HepG2 (cell line): ENCODE measurements around the gene LENEP. TPM values are rescaled to one million over a fixed set of nuclear protein-coding genes. Genes with fewer than 3 reads are reported as not detected.

ENCODE experiments used
- AGO1 ChIP-seq: fragments of 200-400 bp; formaldehyde crosslinking; IDR thresholded peaks from 2 replicates; pipeline ENCODE4 v1.6.1; 2017; ENCODE audit warnings: mild to moderate bottlenecking, low read depth, low read length, moderate library complexity; ENCODE audit not compliant: poor library complexity, severe bottlenecking
- AGO2 ChIP-seq: fragments of 200-400 bp; formaldehyde crosslinking; optimal IDR thresholded peaks from 2 replicates; pipeline ENCODE3; 2017; ENCODE audit warnings: mild to moderate bottlenecking, low read depth, low read length, moderate library complexity
- ASH2L ChIP-seq: fragments of 300-600, 200-600 bp; sonication (generic); IDR thresholded peaks from 2 replicates; pipeline ENCODE4 v1.7.0; 2017; ENCODE audit warnings: low read depth, mild to moderate bottlenecking, moderate library complexity, mixed read lengths, low read length; ENCODE audit not compliant: insufficient read length
- ATF7-NPFF ChIP-seq: sonication (generic); formaldehyde crosslinking; IDR thresholded peaks from 2 replicates; pipeline ENCODE4 v1.8.1; 2023; ENCODE audit warnings: mild to moderate bottlenecking, low read depth, missing genetic modification reagents, moderate library complexity
- HMG20A ChIP-seq: IDR thresholded peaks from 2 replicates; pipeline ENCODE4 v1.6.1; 2016; ENCODE audit warnings: borderline replicate concordance
- HOXA7 ChIP-seq: sonication (generic); formaldehyde crosslinking; IDR thresholded peaks from 2 replicates; pipeline ENCODE4 v1.8.1; 2022; ENCODE audit warnings: mild to moderate bottlenecking, missing genetic modification reagents, moderate library complexity
- JARID2 ChIP-seq: sonication (generic); formaldehyde crosslinking; IDR thresholded peaks from 2 replicates; pipeline ENCODE4 v1.8.1; 2023; ENCODE audit warnings: missing genetic modification reagents, inconsistent platforms; ENCODE audit not compliant: insufficient replicate concordance
- KDM3A ChIP-seq: IDR thresholded peaks from 2 replicates; pipeline ENCODE4 v1.6.1; 2018; ENCODE audit warnings: low read depth, missing compliant biosample characterization
- MTA3 ChIP-seq: sonication (generic); formaldehyde crosslinking; IDR thresholded peaks from 2 replicates; pipeline ENCODE4 v1.4.0; 2020; ENCODE audit warnings: missing genetic modification reagents
- NFIB ChIP-seq: sonication (generic); formaldehyde crosslinking; IDR thresholded peaks from 2 replicates; pipeline ENCODE4 v1.9.0; 2021; ENCODE audit warnings: missing genetic modification reagents, mild to moderate bottlenecking, borderline replicate concordance
- NFYB ChIP-seq: sonication (generic); formaldehyde crosslinking; IDR thresholded peaks from 2 replicates; pipeline ENCODE4 v1.4.0; 2020; ENCODE audit warnings: missing genetic modification reagents
- SMARCE1 ChIP-seq: fragments of 450-650 bp; IDR thresholded peaks from 2 replicates; pipeline ENCODE4 v1.6.1; 2017; ENCODE audit warnings: borderline replicate concordance
- SRSF1 ChIP-seq: fragments of 200-400 bp; formaldehyde crosslinking; optimal IDR thresholded peaks from 2 replicates; pipeline ENCODE3; 2017; ENCODE audit warnings: mild to moderate bottlenecking, low read depth, low read length, moderate library complexity
- ZFP82 ChIP-seq: sonication (generic); formaldehyde crosslinking; IDR thresholded peaks from 2 replicates; pipeline ENCODE4 v1.5.1; 2020; ENCODE audit warnings: mild to moderate bottlenecking, missing genetic modification reagents, borderline replicate concordance
- ZKSCAN1 ChIP-seq: fragments of 150-350 bp; IDR thresholded peaks from 2 replicates; pipeline ENCODE4 v1.6.1; 2014; ENCODE audit warnings: low read length
- ZNF10 ChIP-seq: sonication (generic); formaldehyde crosslinking; IDR thresholded peaks from 2 replicates; pipeline ENCODE4 v1.4.0; 2020; ENCODE audit warnings: mild to moderate bottlenecking, low read depth, missing genetic modification reagents, borderline replicate concordance
- ZNF337 ChIP-seq: sonication (generic); formaldehyde crosslinking; IDR thresholded peaks from 2 replicates; pipeline ENCODE4 v1.5.1; 2020; ENCODE audit warnings: missing genetic modification reagents, low read depth, mild to moderate bottlenecking, borderline replicate concordance
- ZNF441 ChIP-seq: sonication (generic); formaldehyde crosslinking; IDR thresholded peaks from 2 replicates; pipeline ENCODE4 v1.7.0; 2021; ENCODE audit warnings: missing genetic modification reagents, borderline replicate concordance
- ZNF703 ChIP-seq: sonication (generic); formaldehyde crosslinking; IDR thresholded peaks from 2 replicates; pipeline ENCODE4 v1.5.1; 2020; ENCODE audit warnings: missing genetic modification reagents, mild to moderate bottlenecking, moderate library complexity, borderline replicate concordance
- ZNF747 ChIP-seq: sonication (generic); formaldehyde crosslinking; IDR thresholded peaks from 2 replicates; pipeline ENCODE4 v1.8.1; 2023; ENCODE audit warnings: missing genetic modification reagents, mild to moderate bottlenecking, borderline replicate concordance
- ZNF788 ChIP-seq: sonication (generic); formaldehyde crosslinking; IDR thresholded peaks from 2 replicates; pipeline ENCODE4 v1.5.0; 2020; ENCODE audit warnings: mild to moderate bottlenecking, missing genetic modification reagents, borderline replicate concordance
- polyA plus RNA-seq, 8 experiments: library from polyadenylated mRNA; depleted of rRNA in 3 of 8; stranded (reverse) in 7 of 8; unstranded in 1 of 8; fragments of >200 nt; fragmentation: Illumina TruSeq in 4 of 8; extraction: Trizol in 4 of 8; gene quantifications; 2 replicates each; pipeline versions ENCODE4 v1.2.1 to v1.2.3, GENCODE V29; 2011 to 2016; ENCODE audit warnings: low read depth in 4 of 8, missing spikeins in 1 of 8, mixed read lengths in 1 of 8; ENCODE audit not compliant: insufficient read depth in 1 of 8
- total RNA-seq, 5 experiments: library from RNA; depleted of rRNA; stranded (reverse); fragments of >200 nt; fragmentation: Illumina TruSeq; extraction: Trizol; gene quantifications; 2 replicates each; pipeline ENCODE4 v1.2.3, GENCODE V29; 2016; ENCODE audit warnings: low read depth in 1 of 5
- TF ChIP-seq, protein P1 (sequence below): sonication (generic); formaldehyde crosslinking; IDR thresholded peaks from 2 replicates; pipeline ENCODE4 v1.8.0; 2022; ENCODE audit warnings: mild to moderate bottlenecking, missing genetic modification reagents, borderline replicate concordance
- TF ChIP-seq, protein P2 (sequence below): sonication (generic); formaldehyde crosslinking; IDR thresholded peaks from 2 replicates; pipeline ENCODE4 v1.4.0; 2020; ENCODE audit warnings: low read depth, mild to moderate bottlenecking, missing genetic modification reagents
- TF ChIP-seq, protein P3 (sequence below): IDR thresholded peaks from 2 replicates; pipeline ENCODE4 v1.6.1; 2016; ENCODE audit warnings: missing biosample characterization, missing genetic modification reagents, low read depth
- TF ChIP-seq, protein P4 (sequence below): sonication (generic); formaldehyde crosslinking; IDR thresholded peaks from 2 replicates; pipeline ENCODE4 v1.5.1; 2020; ENCODE audit warnings: mild to moderate bottlenecking, missing genetic modification reagents, moderate library complexity

Gene LENEP
- total and polyA plus RNA-seq, 2 of the 13 experiments (the other 11 are each of a cell fraction or from before 2014, with no cell fraction given), result 0.29 TPM; not detected in 1

DNA sequence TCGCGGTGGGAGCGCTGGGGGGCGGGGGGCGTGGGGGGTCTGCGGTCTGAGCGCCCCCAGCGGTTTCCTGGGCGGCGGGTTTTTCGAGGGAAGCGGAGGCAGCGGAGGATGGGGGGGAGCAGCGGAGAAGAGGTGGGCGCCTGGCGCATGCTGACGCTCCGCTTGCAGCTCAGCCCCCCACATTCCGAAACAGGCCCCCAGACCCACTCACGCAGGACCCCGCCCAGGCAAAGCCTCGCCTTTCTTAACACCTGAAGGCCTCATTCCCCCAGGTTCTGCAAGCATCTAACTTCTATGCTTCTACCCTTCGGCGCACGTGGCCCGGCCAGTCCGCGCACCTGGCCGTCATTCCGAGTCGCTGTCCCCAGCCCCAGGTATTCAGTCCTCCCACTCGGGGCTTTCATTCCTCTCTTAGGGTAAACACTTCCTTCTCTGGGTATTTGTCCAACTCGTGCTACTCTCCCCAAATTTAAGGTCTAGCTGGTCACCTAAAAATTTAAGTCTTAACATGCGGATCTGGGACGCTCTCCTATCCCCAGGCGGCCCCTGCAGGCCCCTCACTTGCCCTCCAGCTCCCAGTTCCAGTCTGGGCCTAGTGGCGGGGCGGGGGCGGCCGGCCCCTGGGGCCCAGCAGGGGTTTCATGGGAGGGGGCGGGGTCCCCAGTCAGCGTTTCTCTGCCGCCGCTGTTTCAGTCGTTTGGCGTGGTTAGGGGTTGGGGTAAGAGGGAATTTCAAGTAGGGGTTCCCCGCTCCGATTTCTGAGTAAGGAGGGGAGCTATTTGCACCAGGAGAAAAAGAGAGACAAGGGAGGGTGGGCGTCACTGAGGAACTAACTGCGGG, 6.4 kb downstream of the LENEP start (continued):
- TF ChIP-seq, protein P1, sequence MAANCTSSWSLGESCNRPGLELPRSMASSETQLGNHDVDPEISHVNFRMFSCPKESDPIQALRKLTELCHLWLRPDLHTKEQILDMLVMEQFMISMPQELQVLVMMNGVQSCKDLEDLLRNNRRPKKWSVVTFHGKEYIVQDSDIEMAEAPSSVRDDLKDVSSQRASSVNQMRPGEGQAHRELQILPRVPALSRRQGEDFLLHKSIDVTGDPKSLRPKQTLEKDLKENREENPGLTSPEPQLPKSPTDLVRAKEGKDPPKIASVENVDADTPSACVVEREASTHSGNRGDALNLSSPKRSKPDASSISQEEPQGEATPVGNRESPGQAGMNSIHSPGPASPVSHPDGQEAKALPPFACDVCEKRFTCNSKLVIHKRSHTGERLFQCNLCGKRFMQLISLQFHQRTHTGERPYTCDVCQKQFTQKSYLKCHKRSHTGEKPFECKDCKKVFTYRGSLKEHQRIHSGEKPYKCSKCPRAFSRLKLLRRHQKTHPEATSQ (CRISPR knock-in tag), result no peak
- TF ChIP-seq, protein P2, sequence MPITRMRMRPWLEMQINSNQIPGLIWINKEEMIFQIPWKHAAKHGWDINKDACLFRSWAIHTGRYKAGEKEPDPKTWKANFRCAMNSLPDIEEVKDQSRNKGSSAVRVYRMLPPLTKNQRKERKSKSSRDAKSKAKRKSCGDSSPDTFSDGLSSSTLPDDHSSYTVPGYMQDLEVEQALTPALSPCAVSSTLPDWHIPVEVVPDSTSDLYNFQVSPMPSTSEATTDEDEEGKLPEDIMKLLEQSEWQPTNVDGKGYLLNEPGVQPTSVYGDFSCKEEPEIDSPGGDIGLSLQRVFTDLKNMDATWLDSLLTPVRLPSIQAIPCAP (CRISPR knock-in tag), result no peak
- TF ChIP-seq ZNF703 (CRISPR knock-in tag) (no peak), AGO2 (peak; percentile 43), HOXA7 (CRISPR knock-in tag) (no peak), ZKSCAN1 (no peak), ZFP82 (CRISPR knock-in tag) (no peak), MTA3 (CRISPR knock-in tag) (no peak), SMARCE1 (no peak), ATF7-NPFF (CRISPR knock-in tag) (0 out of 2 replicates have a peak, but pooled peaks have one; percentile 46), JARID2 (no peak), KDM3A (CRISPR knock-in tag) (no peak), HMG20A (no peak), SRSF1 (no peak), ZNF337 (no peak), ZNF747 (CRISPR knock-in tag) (no peak), NFIB (CRISPR knock-in tag) (no peak), ZNF441 (CRISPR knock-in tag) (no peak), ASH2L (no peak), AGO1 (peak; percentile 14), ZNF10 (CRISPR knock-in tag) (no peak), NFYB (no peak), ZNF788 (no peak)
- TF ChIP-seq, protein P3, sequence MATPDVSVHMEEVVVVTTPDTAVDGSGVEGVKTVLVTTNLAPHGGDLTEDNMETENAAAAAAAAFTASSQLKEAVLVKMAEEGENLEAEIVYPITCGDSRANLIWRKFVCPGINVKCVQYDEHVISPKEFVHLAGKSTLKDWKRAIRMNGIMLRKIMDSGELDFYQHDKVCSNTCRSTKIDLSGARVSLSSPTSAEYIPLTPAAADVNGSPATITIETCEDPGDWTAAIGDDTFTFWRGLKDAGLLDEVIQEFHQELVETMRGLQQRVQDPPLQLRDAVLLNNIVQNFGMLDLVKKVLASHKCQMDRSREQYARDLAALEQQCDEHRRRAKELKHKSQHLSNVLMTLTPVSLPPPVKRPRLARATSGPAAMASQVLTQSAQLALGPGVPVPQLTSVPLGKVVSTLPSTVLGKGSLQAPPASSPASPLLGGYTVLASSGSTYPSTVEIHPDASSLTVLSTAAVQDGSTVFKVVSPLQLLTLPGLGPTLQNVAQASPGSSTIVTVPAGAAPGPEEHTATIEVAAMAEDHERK (CRISPR knock-in tag), result no peak
- TF ChIP-seq, protein P4, sequence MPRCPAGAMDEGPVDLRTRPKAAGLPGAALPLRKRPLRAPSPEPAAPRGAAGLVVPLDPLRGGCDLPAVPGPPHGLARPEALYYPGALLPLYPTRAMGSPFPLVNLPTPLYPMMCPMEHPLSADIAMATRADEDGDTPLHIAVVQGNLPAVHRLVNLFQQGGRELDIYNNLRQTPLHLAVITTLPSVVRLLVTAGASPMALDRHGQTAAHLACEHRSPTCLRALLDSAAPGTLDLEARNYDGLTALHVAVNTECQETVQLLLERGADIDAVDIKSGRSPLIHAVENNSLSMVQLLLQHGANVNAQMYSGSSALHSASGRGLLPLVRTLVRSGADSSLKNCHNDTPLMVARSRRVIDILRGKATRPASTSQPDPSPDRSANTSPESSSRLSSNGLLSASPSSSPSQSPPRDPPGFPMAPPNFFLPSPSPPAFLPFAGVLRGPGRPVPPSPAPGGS, result 0 out of 2 replicates have a peak, but pooled peaks have one; percentile 59
